Measurements from ENCODE around the gene NOL3. TPM values are rescaled to one million over a fixed set of nuclear protein-coding genes. Genes with fewer than 3 reads are reported as not detected.

The NOL3 gene
- total RNA-seq, 1 donor from 2014 or later = 10.9 TPM

- H3K36me3 ChIP-seq (ENCODE audit: insufficient read depth, low read length) = peaks cover 8% of the 10 kb centered on the region
- H2AFZ ChIP-seq (ENCODE audit: low read depth, low read length) = peak within 1 kb of the TSS; percentile 81
- peaks cover 21% of the 10 kb centered on the region for H3K36me3 Mint-ChIP-seq (ENCODE audit: low read depth, unreplicated experiment)
- no peaks in the 10 kb centered on the region for H3K79me2 ChIP-seq (ENCODE audit: insufficient read depth, low read length)
- H3K4me1 ChIP-seq (ENCODE audit: insufficient read depth, low read length) = peaks cover 6% of the 10 kb centered on the region
- H3K9me3 ChIP-seq (ENCODE audit: insufficient read depth, low read depth, low read length) = no peaks in the 10 kb centered on the region
- DNase-seq (ENCODE audit: low read depth) = peak; percentile 65
- H3K27me3 Mint-ChIP-seq (ENCODE audit: low read depth, unreplicated experiment) = peaks cover 35% of the 10 kb centered on the region
- no peaks in the 10 kb centered on the region for H3K4me1 Mint-ChIP-seq (ENCODE audit: low read depth, unreplicated experiment)
- H3K9ac ChIP-seq (ENCODE audit: low read length) = peak within 1 kb of the TSS; percentile 77
- peak within 1 kb of the TSS; percentile 26 for H3K27ac Mint-ChIP-seq (ENCODE audit: unreplicated experiment)
- peaks cover 4% of the 10 kb centered on the region for H3K9me3 Mint-ChIP-seq (ENCODE audit: unreplicated experiment)
- peak within 1 kb of the TSS; percentile 88 for H3K4me2 ChIP-seq (ENCODE audit: low read length)
- H3K27ac ChIP-seq (ENCODE audit: low read depth, low read length) = no peak within 1 kb of the TSS
- H3K4me3 Mint-ChIP-seq (ENCODE audit: unreplicated experiment) = peak within 1 kb of the TSS; percentile 75
- FAIRE-seq = no peak
- peaks cover 19% of the 10 kb centered on the region for H3K27me3 ChIP-seq (ENCODE audit: insufficient read depth, low read length)
- TF ChIP-seq EZH2 (IDR thresholded peaks at IDR 0.05; ENCODE audit: insufficient read depth, low read length) (no peak), CTCF (IDR thresholded peaks at IDR 0.05; ENCODE audit: insufficient read depth, low read depth, low read length) (no peak)
- H3K4me3 ChIP-seq (ENCODE audit: insufficient read depth, low read depth, low read length) = peak within 1 kb of the TSS; percentile 55
- peaks cover 36% of the 10 kb centered on the region for H4K20me1 ChIP-seq (ENCODE audit: insufficient read depth, low read length)
Measured at GRCh38 chr16:67150833-67151396, 19.4 kb upstream of the NOL3 start, which contains the start of gene B3GNT9. Gene B3GNT9, minus strand, starts transcription at chr16:67150998. Its CDS starts 513 bp downstream, at chr16:67150485.

- no peak overlapping the region for H3K27ac Mint-ChIP-seq (ENCODE audit: unreplicated experiment)
- H2AFZ ChIP-seq (ENCODE audit: low read depth, low read length) = peak overlapping the region; percentile 81
- no peak for TF ChIP-seq EZH2 (IDR thresholded peaks at IDR 0.05; ENCODE audit: insufficient read depth, low read length)
Measured at GRCh38 chr16:67151431-67152097, 18.8 kb upstream of the NOL3 start.

GRCh38 chr16:67154578-67155294, 15.6 kb upstream of the NOL3 start:
- DNase-seq (ENCODE audit: low read depth) = no peak
- Mint-ChIP-seq H3K27me3 (ENCODE audit: low read depth, unreplicated experiment) (peaks cover 61% of the 10 kb centered on the region), H3K4me3 (ENCODE audit: unreplicated experiment) (no peak overlapping the region), H3K36me3 (ENCODE audit: low read depth, unreplicated experiment) (peaks cover 7% of the 10 kb centered on the region), H3K4me1 (ENCODE audit: low read depth, unreplicated experiment) (no peaks in the 10 kb centered on the region), H3K27ac (ENCODE audit: unreplicated experiment) (no peak overlapping the region), H3K9me3 (ENCODE audit: unreplicated experiment) (peaks cover 7% of the 10 kb centered on the region)
- Histone ChIP-seq H3K4me2 (ENCODE audit: low read length) (peak overlapping the region; percentile 77), H3K36me3 (ENCODE audit: insufficient read depth, low read length) (no peaks in the 10 kb centered on the region), H3K27ac (ENCODE audit: low read depth, low read length) (no peak overlapping the region), H3K9me3 (ENCODE audit: insufficient read depth, low read depth, low read length) (no peaks in the 10 kb centered on the region), H2AFZ (ENCODE audit: low read depth, low read length) (no peak overlapping the region), H3K4me1 (ENCODE audit: insufficient read depth, low read length) (peaks cover 11% of the 10 kb centered on the region), H3K79me2 (ENCODE audit: insufficient read depth, low read length) (no peaks in the 10 kb centered on the region), H3K9ac (ENCODE audit: low read length) (no peak overlapping the region), H3K27me3 (ENCODE audit: insufficient read depth, low read length) (peaks cover 33% of the 10 kb centered on the region), H3K4me3 (ENCODE audit: insufficient read depth, low read depth, low read length) (no peak overlapping the region), H4K20me1 (ENCODE audit: insufficient read depth, low read length) (peaks cover 42% of the 10 kb centered on the region)
- FAIRE-seq = no peak
- TF ChIP-seq EZH2 (IDR thresholded peaks at IDR 0.05; ENCODE audit: insufficient read depth, low read length) = peak; percentile 11
- no peak for TF ChIP-seq CTCF (IDR thresholded peaks at IDR 0.05; ENCODE audit: insufficient read depth, low read depth, low read length)

More at GRCh38 chr16:67151431-67152097, 18.8 kb upstream of the NOL3 start:
- peaks cover 6% of the 10 kb centered on the region for H3K4me1 ChIP-seq (ENCODE audit: insufficient read depth, low read length)
- peaks cover 4% of the 10 kb centered on the region for H3K9me3 Mint-ChIP-seq (ENCODE audit: unreplicated experiment)
- H3K27ac ChIP-seq (ENCODE audit: low read depth, low read length) = no peak overlapping the region
- H3K27me3 Mint-ChIP-seq (ENCODE audit: low read depth, unreplicated experiment) = peaks cover 41% of the 10 kb centered on the region
- peak overlapping the region; percentile 88 for H3K4me2 ChIP-seq (ENCODE audit: low read length)
- H3K36me3 ChIP-seq (ENCODE audit: insufficient read depth, low read length) = peaks cover 2% of the 10 kb centered on the region
- no peak overlapping the region for H3K9ac ChIP-seq (ENCODE audit: low read length)
- no peaks in the 10 kb centered on the region for H3K9me3 ChIP-seq (ENCODE audit: insufficient read depth, low read depth, low read length)
- H3K4me3 ChIP-seq (ENCODE audit: insufficient read depth, low read depth, low read length) = no peak overlapping the region
- H4K20me1 ChIP-seq (ENCODE audit: insufficient read depth, low read length) = peaks cover 37% of the 10 kb centered on the region
- FAIRE-seq (no peak), DNase-seq (ENCODE audit: low read depth) (no peak)
- no peaks in the 10 kb centered on the region for H3K79me2 ChIP-seq (ENCODE audit: insufficient read depth, low read length)
- peaks cover 25% of the 10 kb centered on the region for H3K27me3 ChIP-seq (ENCODE audit: insufficient read depth, low read length)
- H3K4me1 Mint-ChIP-seq (ENCODE audit: low read depth, unreplicated experiment) = no peaks in the 10 kb centered on the region
- H3K36me3 Mint-ChIP-seq (ENCODE audit: low read depth, unreplicated experiment) = peaks cover 16% of the 10 kb centered on the region
- peak overlapping the region; percentile 75 for H3K4me3 Mint-ChIP-seq (ENCODE audit: unreplicated experiment)
